ENCODE data around the gene SEC14L3. TPM values are rescaled to one million over a fixed set of nuclear protein-coding genes. Genes with fewer than 3 reads are reported as not detected.

Gene SEC14L3
- total RNA-seq, 1 experiment from 2014 or later: not detected

GRCh38 chr22:30511911-30512310, 40.1 kb upstream of the SEC14L3 start:
- H3K27me3 Mint-ChIP-seq (ENCODE audit: low read depth): peaks cover 5% of the 10 kb centered on the region
- Histone ChIP-seq H3K4ac (ENCODE audit: low read depth, low read length) (no peak overlapping the region), H3K79me1 (ENCODE audit: insufficient read depth, low read depth, low read length, poor library complexity, severe bottlenecking) (no peaks in the 10 kb centered on the region), H2BK15ac (ENCODE audit: low read depth, low read length) (no peak overlapping the region), H3K4me2 (ENCODE audit: insufficient read depth, insufficient read length, low read length) (no peak overlapping the region), H3K9me3 (ENCODE audit: control insufficient read depth, low read depth, low read length) (no peaks in the 10 kb centered on the region), H2BK20ac (ENCODE audit: low read depth, low read length, poor library complexity, severe bottlenecking) (no peak overlapping the region), H2BK5ac (ENCODE audit: insufficient read length, low read length) (no peak overlapping the region), H4K5ac (ENCODE audit: insufficient read length, low read depth, low read length) (no peak overlapping the region), H3K27ac (ENCODE audit: insufficient read length, low read depth, low read length) (no peak overlapping the region), H4K91ac (ENCODE audit: insufficient read length, low read depth, low read length) (no peak overlapping the region), H3K56ac (ENCODE audit: insufficient read length, low read depth, low read length) (no peak overlapping the region), H3K18ac (ENCODE audit: insufficient read length, low read depth, low read length) (no peak overlapping the region), H3K23me2 (ENCODE audit: insufficient read length, low read depth, low read length, poor library complexity, severe bottlenecking) (no peaks in the 10 kb centered on the region), H3T11ph (ENCODE audit: low read length) (no peak overlapping the region), H4K20me1 (ENCODE audit: control insufficient read depth, insufficient read depth, insufficient read length) (no peaks in the 10 kb centered on the region), H3K27me3 (ENCODE audit: insufficient read depth, low read length) (no peaks in the 10 kb centered on the region), H3K4me1 (ENCODE audit: insufficient read depth, low read length) (no peaks in the 10 kb centered on the region), H3K14ac (ENCODE audit: insufficient read depth, low read length) (no peak overlapping the region), H2BK12ac (ENCODE audit: insufficient read length, low read depth, low read length) (no peak overlapping the region), H3K79me2 (ENCODE audit: insufficient read depth, low read length) (no peaks in the 10 kb centered on the region), H2AFZ (ENCODE audit: low read length) (no peak overlapping the region), H3K9ac (ENCODE audit: extremely low read depth, insufficient read length, low read length) (no peak overlapping the region), H4K8ac (replicated peaks; ENCODE audit: insufficient read length, low read depth, low read length) (no peak overlapping the region), H2BK120ac (ENCODE audit: low read depth, low read length, poor library complexity, severe bottlenecking) (no peak overlapping the region), H2AK5ac (ENCODE audit: insufficient read length, low read length) (no peak overlapping the region), H3K23ac (ENCODE audit: insufficient read length, low read depth, low read length) (no peak overlapping the region)
- no peak for DNase-seq
- H3K27ac Mint-ChIP-seq: no peak overlapping the region
- TF ChIP-seq CTCF (conservative IDR thresholded peaks at IDR 0.05): no peak
- no peaks in the 10 kb centered on the region for H3K36me3 Mint-ChIP-seq (ENCODE audit: insufficient read depth in 1 of 3, low read depth in 3 of 3)
- H3K4me1 Mint-ChIP-seq: no peaks in the 10 kb centered on the region
- WGBS (ENCODE audit: extremely low coverage, insufficient read length, low lambda C conversion rate): no CpG with 5 or more reads among the region's 7 CpGs
- H3K4me3 Mint-ChIP-seq: no peak overlapping the region
- peaks cover 3 to 5% of the 10 kb centered on the region in 2 experiments; a peak in 2 of 5 replicates for H3K9me3 Mint-ChIP-seq

All from H9 (cell line).